HL-60/S4 (cell line): Measurements from ENCODE around the gene NLRP9.

ENCODE experiments used
- in situ Hi-C: fragments of 300-500 bp; cut with MboI; formaldehyde crosslinking; loops from 2 replicates; pipeline ENCODE4 v1.14.3; 2022; ENCODE audit warnings: low sequenced_read_pairs

Gene NLRP9

GRCh38 chr19:55674841-55675660 lies 63.2 kb downstream of the NLRP9 start, which contains the start of gene EPN1:
Gene EPN1, plus strand, starts transcription at chr19:55675226. Its CDS starts 3,402 bp downstream, at chr19:55678628.
- in situ Hi-C loops, result no loop called here

GRCh38 chr19:55674459-55674840 lies 63.8 kb downstream of the NLRP9 start:
- in situ Hi-C loops, result no loop called here

GRCh38 chr19:55673889-55674288 lies 64.3 kb downstream of the NLRP9 start:
- in situ Hi-C loops, result no loop called here

GRCh38 chr19:55673465-55673864 lies 64.7 kb downstream of the NLRP9 start:
- in situ Hi-C loops, result no loop called here

- in situ Hi-C loops, result no loop called here
Measured at GRCh38 chr19:55672418-55672817, 65.8 kb downstream of the NLRP9 start.

GRCh38 chr19:55671054-55671378 lies 67.2 kb downstream of the NLRP9 start:
- in situ Hi-C loops, result no loop called here

GRCh38 chr19:55670280-55671053 lies 67.7 kb downstream of the NLRP9 start:
- in situ Hi-C loops, result no loop called here

GRCh38 chr19:55669418-55670279 lies 68.6 kb downstream of the NLRP9 start:
- in situ Hi-C loops, result no loop called here

- in situ Hi-C loops, result no loop called here
Measured at GRCh38 chr19:55668603-55669348, 69.4 kb downstream of the NLRP9 start.

GRCh38 chr19:55667958-55668357 lies 70.2 kb downstream of the NLRP9 start:
- in situ Hi-C loops, result no loop called here

- in situ Hi-C loops, result no loop called here
Measured at GRCh38 chr19:55667511-55667910, 70.7 kb downstream of the NLRP9 start.

GRCh38 chr19:55667006-55667381 lies 71.2 kb downstream of the NLRP9 start:
- in situ Hi-C loops, result no loop called here

GRCh38 chr19:55666343-55667005 lies 71.7 kb downstream of the NLRP9 start:
- in situ Hi-C loops, result no loop called here

GRCh38 chr19:55663846-55664536 lies 74.2 kb downstream of the NLRP9 start:
- in situ Hi-C loops, result no loop called here

GRCh38 chr19:55661826-55662225 lies 76.4 kb downstream of the NLRP9 start:
- in situ Hi-C loops, result no loop called here

- in situ Hi-C loops, result no loop called here
Measured at GRCh38 chr19:55660991-55661390, 77.2 kb downstream of the NLRP9 start.

GRCh38 chr19:55660404-55660803 lies 77.8 kb downstream of the NLRP9 start:
- in situ Hi-C loops, result no loop called here

GRCh38 chr19:55659822-55660221 lies 78.4 kb downstream of the NLRP9 start:
- in situ Hi-C loops, result no loop called here

- in situ Hi-C loops, result no loop called here
Measured at GRCh38 chr19:55658846-55659459, 79.2 kb downstream of the NLRP9 start.
